ENCODE data around the gene PCP4L1. TPM values are rescaled to one million over a fixed set of nuclear protein-coding genes. Genes with fewer than 3 reads are reported as not detected.
"Not testable (repeated sequence)": the region's sequence is repeated elsewhere in the genome, so short reads cannot be mapped to it uniquely, and the experiment has no call there.

The PCP4L1 gene
- total RNA-seq, 1 donor from 2014 or later: 0.35 TPM

GRCh38 chr1:161257109-161257508 is 1.4 kb upstream of the PCP4L1 start:
- Mint-ChIP-seq H3K27me3 (ENCODE audit: low read depth) (peaks cover 41% of the 10 kb centered on the region), H3K9me3 (ENCODE audit: low read depth) (peaks cover 25% of the 10 kb centered on the region), H3K4me1 (ENCODE audit: low read depth) (peaks cover 29% of the 10 kb centered on the region), H3K36me3 (ENCODE audit: low read depth) (peaks cover 16% of the 10 kb centered on the region)
- DNase-seq (ENCODE audit: low spot score); H3K4me3 Mint-ChIP-seq (ENCODE audit: unreplicated experiment); H3K27ac Mint-ChIP-seq (ENCODE audit: unreplicated experiment): not testable (repeated sequence)

GRCh38 chr1:161259345-161259702 is 779 bp downstream of the PCP4L1 start:
- Mint-ChIP-seq H3K4me3 (ENCODE audit: unreplicated experiment) (peak overlapping the region; percentile 52), H3K9me3 (ENCODE audit: low read depth) (peaks cover 25% of the 10 kb centered on the region), H3K36me3 (ENCODE audit: low read depth) (peaks cover 16% of the 10 kb centered on the region), H3K4me1 (ENCODE audit: low read depth) (peaks cover 29% of the 10 kb centered on the region), H3K27me3 (ENCODE audit: low read depth) (peaks cover 44% of the 10 kb centered on the region), H3K27ac (ENCODE audit: unreplicated experiment) (no peak overlapping the region)
- TF ChIP-seq CTCF (IDR thresholded peaks at IDR 0.05): no peak
- DNase-seq (ENCODE audit: low spot score): no peak

- Mint-ChIP-seq H3K4me1 (ENCODE audit: low read depth) (peaks cover 29% of the 10 kb centered on the region), H3K36me3 (ENCODE audit: low read depth) (peaks cover 16% of the 10 kb centered on the region), H3K27me3 (ENCODE audit: low read depth) (peaks cover 44% of the 10 kb centered on the region), H3K4me3 (ENCODE audit: unreplicated experiment) (no peak overlapping the region), H3K9me3 (ENCODE audit: low read depth) (peaks cover 25% of the 10 kb centered on the region), H3K27ac (ENCODE audit: unreplicated experiment) (no peak overlapping the region)
- no peak for DNase-seq (ENCODE audit: low spot score)
- no peak for TF ChIP-seq CTCF (IDR thresholded peaks at IDR 0.05)
These were observed 1.2 kb downstream of the PCP4L1 start for GRCh38 chr1:161259765-161260164.

GRCh38 chr1:161260376-161261260 is 2.1 kb downstream of the PCP4L1 start:
- Mint-ChIP-seq H3K4me3 (ENCODE audit: unreplicated experiment) (no peak overlapping the region), H3K4me1 (ENCODE audit: low read depth) (peaks cover 29% of the 10 kb centered on the region), H3K27ac (ENCODE audit: unreplicated experiment) (peak overlapping the region; percentile 49), H3K9me3 (ENCODE audit: low read depth) (peaks cover 22% of the 10 kb centered on the region), H3K36me3 (ENCODE audit: low read depth) (peaks cover 14% of the 10 kb centered on the region), H3K27me3 (ENCODE audit: low read depth) (peaks cover 40% of the 10 kb centered on the region)
- no peak for TF ChIP-seq CTCF (IDR thresholded peaks at IDR 0.05)
- no peak for DNase-seq (ENCODE audit: low spot score)

- no peak for DNase-seq (ENCODE audit: low spot score)
- Mint-ChIP-seq H3K36me3 (ENCODE audit: low read depth) (peaks cover 14% of the 10 kb centered on the region), H3K4me1 (ENCODE audit: low read depth) (peaks cover 36% of the 10 kb centered on the region), H3K27me3 (ENCODE audit: low read depth) (peaks cover 38% of the 10 kb centered on the region), H3K9me3 (ENCODE audit: low read depth) (peaks cover 17% of the 10 kb centered on the region), H3K4me3 (ENCODE audit: unreplicated experiment) (no peak overlapping the region), H3K27ac (ENCODE audit: unreplicated experiment) (no peak overlapping the region)
- no peak for TF ChIP-seq CTCF (IDR thresholded peaks at IDR 0.05)
These were observed 3.0 kb downstream of the PCP4L1 start for GRCh38 chr1:161261261-161262235.
